Measurements from ENCODE around the gene CACNA2D4.
A peak's percentile ranks its signal among the peaks of the same experiment; 100 is the strongest.

CACNA2D4 gene

GRCh38 chr12:1918884-1919236 lies 408 bp upstream of the CACNA2D4 start:
- H3K27me3 ChIP-seq (ENCODE audit: control insufficient read depth in 1 of 2, insufficient read depth in 2 of 2, low read length in 2 of 2), result no peaks in the 10 kb centered on the region
- H3K27ac ChIP-seq (ENCODE audit: low read depth, low read length), result no peak overlapping the region
- H3K9me3 ChIP-seq (ENCODE audit: control insufficient read depth in 1 of 2, low read length in 2 of 2), result no peaks in the 10 kb centered on the region
- H3K4me3 ChIP-seq (ENCODE audit: low read depth in 1 of 2, low read length in 2 of 2), result peak overlapping the region; percentile 20 to 48
- no peak overlapping the region for H3K9ac ChIP-seq (ENCODE audit: low read depth in 1 of 2, low read length in 2 of 2)
- no peaks in the 10 kb centered on the region for H3K36me3 ChIP-seq (ENCODE audit: control insufficient read depth in 1 of 2, insufficient read depth in 2 of 2, low read length in 2 of 2)
- H3K4me1 ChIP-seq (ENCODE audit: control insufficient read depth in 1 of 2, insufficient read depth in 2 of 2, low read length in 2 of 2), result peaks cover 0 to 6% of the 10 kb centered on the region in 2 donors

GRCh38 chr12:1917172-1918070 lies 1.0 kb downstream of the CACNA2D4 start:
- no peak overlapping the region for H3K9ac ChIP-seq (ENCODE audit: low read depth in 1 of 2, low read length in 2 of 2)
- H3K4me3 ChIP-seq (ENCODE audit: low read depth in 1 of 2, low read length in 2 of 2), result peak overlapping the region; percentile 16 to 48
- H3K9me3 ChIP-seq (ENCODE audit: control insufficient read depth in 1 of 2, low read length in 2 of 2), result no peaks in the 10 kb centered on the region
- H3K27ac ChIP-seq (ENCODE audit: low read depth, low read length), result peak overlapping the region; percentile 52
- no peaks in the 10 kb centered on the region for H3K27me3 ChIP-seq (ENCODE audit: control insufficient read depth in 1 of 2, insufficient read depth in 2 of 2, low read length in 2 of 2)
- H3K36me3 ChIP-seq (ENCODE audit: control insufficient read depth in 1 of 2, insufficient read depth in 2 of 2, low read length in 2 of 2), result no peaks in the 10 kb centered on the region
- H3K4me1 ChIP-seq (ENCODE audit: control insufficient read depth in 1 of 2, insufficient read depth in 2 of 2, low read length in 2 of 2), result peaks cover 0 to 6% of the 10 kb centered on the region in 2 donors

GRCh38 chr12:1916371-1917171 lies 1.9 kb downstream of the CACNA2D4 start:
- Histone ChIP-seq H3K36me3 (ENCODE audit: control insufficient read depth in 1 of 2, insufficient read depth in 2 of 2, low read length in 2 of 2) (no peaks in the 10 kb centered on the region), H3K9ac (ENCODE audit: low read depth in 1 of 2, low read length in 2 of 2) (no peak overlapping the region)

GRCh38 chr12:1915082-1915968 lies 3.1 kb downstream of the CACNA2D4 start:
- Histone ChIP-seq H3K27me3 (ENCODE audit: control insufficient read depth in 1 of 2, insufficient read depth in 2 of 2, low read length in 2 of 2) (no peaks in the 10 kb centered on the region), H3K36me3 (ENCODE audit: control insufficient read depth in 1 of 2, insufficient read depth in 2 of 2, low read length in 2 of 2) (no peaks in the 10 kb centered on the region), H3K9ac (ENCODE audit: low read depth in 1 of 2, low read length in 2 of 2) (no peak overlapping the region), H3K9me3 (ENCODE audit: control insufficient read depth in 1 of 2, low read length in 2 of 2) (no peaks in the 10 kb centered on the region), H3K4me3 (ENCODE audit: low read depth in 1 of 2, low read length in 2 of 2) (no peak overlapping the region), H3K4me1 (ENCODE audit: control insufficient read depth in 1 of 2, insufficient read depth in 2 of 2, low read length in 2 of 2) (peaks cover 0 to 6% of the 10 kb centered on the region in 2 donors), H3K27ac (ENCODE audit: low read depth, low read length) (no peak overlapping the region)

More at GRCh38 chr12:1916371-1917171, 1.9 kb downstream of the CACNA2D4 start:
- Histone ChIP-seq H3K9me3 (ENCODE audit: control insufficient read depth in 1 of 2, low read length in 2 of 2) (no peaks in the 10 kb centered on the region), H3K4me3 (ENCODE audit: low read depth in 1 of 2, low read length in 2 of 2) (no peak overlapping the region), H3K27ac (ENCODE audit: low read depth, low read length) (no peak overlapping the region), H3K4me1 (ENCODE audit: control insufficient read depth in 1 of 2, insufficient read depth in 2 of 2, low read length in 2 of 2) (peaks cover 0 to 6% of the 10 kb centered on the region in 2 donors), H3K27me3 (ENCODE audit: control insufficient read depth in 1 of 2, insufficient read depth in 2 of 2, low read length in 2 of 2) (no peaks in the 10 kb centered on the region)

- Histone ChIP-seq H3K9me3 (ENCODE audit: control insufficient read depth in 1 of 2, low read length in 2 of 2) (no peaks in the 10 kb centered on the region), H3K27me3 (ENCODE audit: control insufficient read depth in 1 of 2, insufficient read depth in 2 of 2, low read length in 2 of 2) (no peaks in the 10 kb centered on the region), H3K4me1 (ENCODE audit: control insufficient read depth in 1 of 2, insufficient read depth in 2 of 2, low read length in 2 of 2) (peaks cover 0 to 6% of the 10 kb centered on the region in 2 donors), H3K4me3 (ENCODE audit: low read depth in 1 of 2, low read length in 2 of 2) (no peak overlapping the region), H3K27ac (ENCODE audit: low read depth, low read length) (no peak overlapping the region), H3K9ac (ENCODE audit: low read depth in 1 of 2, low read length in 2 of 2) (no peak overlapping the region), H3K36me3 (ENCODE audit: control insufficient read depth in 1 of 2, insufficient read depth in 2 of 2, low read length in 2 of 2) (no peaks in the 10 kb centered on the region)
These were observed 4.1 kb downstream of the CACNA2D4 start for GRCh38 chr12:1914114-1914911.

GRCh38 chr12:1913377-1914113 lies 4.9 kb downstream of the CACNA2D4 start:
- H3K36me3 ChIP-seq (ENCODE audit: control insufficient read depth in 1 of 2, insufficient read depth in 2 of 2, low read length in 2 of 2), result no peaks in the 10 kb centered on the region
- H3K4me1 ChIP-seq (ENCODE audit: control insufficient read depth in 1 of 2, insufficient read depth in 2 of 2, low read length in 2 of 2), result peaks cover 0 to 6% of the 10 kb centered on the region in 2 donors
- no peak overlapping the region for H3K27ac ChIP-seq (ENCODE audit: low read depth, low read length)
- H3K9ac ChIP-seq (ENCODE audit: low read depth in 1 of 2, low read length in 2 of 2), result no peak overlapping the region
- H3K27me3 ChIP-seq (ENCODE audit: control insufficient read depth in 1 of 2, insufficient read depth in 2 of 2, low read length in 2 of 2), result no peaks in the 10 kb centered on the region
- H3K9me3 ChIP-seq (ENCODE audit: control insufficient read depth in 1 of 2, low read length in 2 of 2), result no peaks in the 10 kb centered on the region
- H3K4me3 ChIP-seq (ENCODE audit: low read depth in 1 of 2, low read length in 2 of 2), result no peak overlapping the region

GRCh38 chr12:1912580-1913376 lies 5.7 kb downstream of the CACNA2D4 start:
- H3K36me3 ChIP-seq (ENCODE audit: control insufficient read depth in 1 of 2, insufficient read depth in 2 of 2, low read length in 2 of 2), result no peaks in the 10 kb centered on the region
- H3K9me3 ChIP-seq (ENCODE audit: control insufficient read depth in 1 of 2, low read length in 2 of 2), result no peaks in the 10 kb centered on the region
- peaks cover 0 to 12% of the 10 kb centered on the region in 2 donors for H3K4me1 ChIP-seq (ENCODE audit: control insufficient read depth in 1 of 2, insufficient read depth in 2 of 2, low read length in 2 of 2)
- no peaks in the 10 kb centered on the region for H3K27me3 ChIP-seq (ENCODE audit: control insufficient read depth in 1 of 2, insufficient read depth in 2 of 2, low read length in 2 of 2)
- no peak overlapping the region for H3K4me3 ChIP-seq (ENCODE audit: low read depth in 1 of 2, low read length in 2 of 2)
- H3K9ac ChIP-seq (ENCODE audit: low read depth in 1 of 2, low read length in 2 of 2), result no peak overlapping the region
- no peak overlapping the region for H3K27ac ChIP-seq (ENCODE audit: low read depth, low read length)

GRCh38 chr12:1911598-1912575 lies 6.6 kb downstream of the CACNA2D4 start:
- no peaks in the 10 kb centered on the region for H3K27me3 ChIP-seq (ENCODE audit: control insufficient read depth in 1 of 2, insufficient read depth in 2 of 2, low read length in 2 of 2)
- H3K36me3 ChIP-seq (ENCODE audit: control insufficient read depth in 1 of 2, insufficient read depth in 2 of 2, low read length in 2 of 2), result no peaks in the 10 kb centered on the region
- peaks cover 0 to 11% of the 10 kb centered on the region in 2 donors for H3K4me1 ChIP-seq (ENCODE audit: control insufficient read depth in 1 of 2, insufficient read depth in 2 of 2, low read length in 2 of 2)
- H3K9ac ChIP-seq (ENCODE audit: low read depth in 1 of 2, low read length in 2 of 2), result no peak overlapping the region
- H3K4me3 ChIP-seq (ENCODE audit: low read depth in 1 of 2, low read length in 2 of 2), result no peak overlapping the region
- H3K9me3 ChIP-seq (ENCODE audit: control insufficient read depth in 1 of 2, low read length in 2 of 2), result no peaks in the 10 kb centered on the region
- no peak overlapping the region for H3K27ac ChIP-seq (ENCODE audit: low read depth, low read length)

Data from duodenal mucosa (tissue), 2 donors.